Heart left ventricle (tissue), 13 donors: ENCODE data around the gene PRKAR1B.

Experiments used
- CTCF ChIP-seq, 12 donors: fragments of 200-600 bp; sonication (generic) in 4 of 12; IDR thresholded peaks; one replicate each; pipeline versions ENCODE4 v1.5.0 to v1.8.0; 2018 to 2022; ENCODE audit warnings: antibody characterized with exemption in 12 of 12, mild to moderate bottlenecking in 5 of 12
- POLR2A ChIP-seq, 2 donors: fragments of 450-650 bp; IDR thresholded peaks; one replicate each; pipeline ENCODE4 v1.6.1; 2017; ENCODE audit warnings: antibody characterized with exemption in 2 of 2, mild to moderate bottlenecking in 2 of 2, moderate library complexity in 2 of 2
- donor health status: ischemic (EF 13 %, LVEDD 7.1; RV severe dilation, severe dysfunction).
- donor health status: DM: no; HTN: yes; CAD: no.
- donor health status: DM: no; HTN: no; CAD: no.
- donor health status: ischemic (EF 25% LVEDD 6.9; RV normal size, moderate dysfunction).
- donor health status: ischemic (EF 25% LVEDD 5.7; RV mildly dilated, moderate dysfunction).
- donor health status: ischemic (EF 35%, LVEDD 5.7; RV mildly dilated, moderate dysfunction).
- donor health status: nonischemic (EF 11% LVEDD 7.7; RV severe dilation, severe dysfunction).
- donor health status: DM: yes; HTN: yes; CAD: no.
- donor health status: PGD.
- donor health status: ischemic (EF 29% LVEDD 5.4; RV normal size, mild dysfunction).
- donor health status: nonischemic (EF 23%, LVEDD 6.1; RV moderate dilation, normal function).

GRCh38 chr7:711093-711921 lies 15.8 kb downstream of the PRKAR1B start:
- TF ChIP-seq CTCF (IDR thresholded peaks at IDR 0.05) (no peak), POLR2A (IDR thresholded peaks at IDR 0.05) (no peak)
